WTC11 (cell line): ENCODE measurements around the gene CD9. TPM values are rescaled to one million over a fixed set of nuclear protein-coding genes. Genes with fewer than 3 reads are reported as not detected.
A peak's percentile ranks its signal among the peaks of the same experiment; 100 is the strongest.

Experiments used
- ATAC-seq: fragments of 200-7000 bp; cut with Tn5 transposase; 2 replicates; pipeline ENCODE4 v1.10.0; 2021; ENCODE audit warnings: mild to moderate bottlenecking, moderate library complexity
- CTCF ChIA-PET: fragments of 300-600 bp; sonication (Branson Sonifier 250); formaldehyde crosslinking; loops from one replicate; lab custom pipeline; 2021; ENCODE audit warnings: antibody characterized with exemption; lab: Charles Lee
- POLR2A ChIA-PET: fragments of 350-600 bp; sonication (Branson Sonifier 250); formaldehyde crosslinking; loops from one replicate; lab custom pipeline; 2021; ENCODE audit warnings: antibody characterized with exemption; lab: Charles Lee
- DNase-seq: peaks from one replicate; pipeline ENCODE4 v3.0.0; 2021; ENCODE audit warnings: low spot score
- H3K27ac Mint-ChIP-seq: 2 replicates; pipeline ENCODE4 v1.8.0; 2021; ENCODE audit warnings: mixed read lengths
- H3K27me3 Mint-ChIP-seq: 2 replicates; pipeline ENCODE4 v1.8.0; 2021; ENCODE audit warnings: low read depth, mild to moderate bottlenecking, moderate library complexity, mixed read lengths
- H3K36me3 Mint-ChIP-seq: 2 replicates; pipeline ENCODE4 v1.8.0; 2021; ENCODE audit warnings: mixed read lengths
- H3K4me1 Mint-ChIP-seq: 2 replicates; pipeline ENCODE4 v1.8.0; 2022; ENCODE audit warnings: mixed read lengths
- H3K4me3 Mint-ChIP-seq: 2 replicates; pipeline ENCODE4 v1.8.0; 2021; ENCODE audit warnings: mild to moderate bottlenecking, moderate library complexity, mixed read lengths
- H3K9me3 Mint-ChIP-seq: 2 replicates; pipeline ENCODE4 v1.8.0; 2021; ENCODE audit warnings: mixed read lengths
- GABPB1 ChIP-seq: sonication (generic); formaldehyde crosslinking; IDR thresholded peaks from 2 replicates; pipeline ENCODE4 v1.8.1; 2023; ENCODE audit warnings: mild to moderate bottlenecking, missing genetic modification reagents
- IRF2 ChIP-seq: sonication (generic); formaldehyde crosslinking; IDR thresholded peaks from 2 replicates; pipeline ENCODE4 v1.8.0; 2022; ENCODE audit warnings: low read depth, missing genetic modification reagents, borderline replicate concordance
- NFATC4 ChIP-seq: fragments of 250-450 bp; sonication (Bioruptor Pico); IDR thresholded peaks from 2 replicates; pipeline ENCODE4 v1.9.0; 2021; ENCODE audit warnings: mild to moderate bottlenecking
- ZNF232 ChIP-seq: sonication (generic); formaldehyde crosslinking; IDR thresholded peaks from 2 replicates; pipeline ENCODE4 v1.8.0; 2022; ENCODE audit warnings: mild to moderate bottlenecking, missing genetic modification reagents
- ZNF317 ChIP-seq: sonication (generic); formaldehyde crosslinking; IDR thresholded peaks from 2 replicates; pipeline ENCODE4 v1.8.1; 2023; ENCODE audit warnings: low read depth, mild to moderate bottlenecking, moderate library complexity, missing genetic modification reagents, borderline replicate concordance
- ZNF425 ChIP-seq: fragments of 250-450 bp; sonication (Bioruptor Pico); conservative IDR thresholded peaks from 2 replicates; pipeline ENCODE4 v1.9.0; 2021; ENCODE audit warnings: mild to moderate bottlenecking
- total RNA-seq: library from RNA; stranded (reverse); gene quantifications from 3 replicates; pipeline ENCODE4 v1.2.3, GENCODE V29; 2021
- TF ChIP-seq, protein P1 (sequence below): fragments of 250-450 bp; sonication (Bioruptor Pico); IDR thresholded peaks from 2 replicates; pipeline ENCODE4 v1.9.0; 2021; ENCODE audit warnings: moderate library complexity, mild to moderate bottlenecking, inconsistent platforms, borderline replicate concordance
- TF ChIP-seq, protein P2 (sequence below): sonication (generic); formaldehyde crosslinking; IDR thresholded peaks from 2 replicates; pipeline ENCODE4 v1.8.1; 2022; ENCODE audit warnings: low read depth, missing genetic modification reagents, borderline replicate concordance

The CD9 gene
- total RNA-seq, 1 experiment from 2014 or later: 260 TPM

GRCh38 chr12:6229224-6230218 is 29.3 kb downstream of the CD9 start (continued):
- TF ChIP-seq, protein P1, sequence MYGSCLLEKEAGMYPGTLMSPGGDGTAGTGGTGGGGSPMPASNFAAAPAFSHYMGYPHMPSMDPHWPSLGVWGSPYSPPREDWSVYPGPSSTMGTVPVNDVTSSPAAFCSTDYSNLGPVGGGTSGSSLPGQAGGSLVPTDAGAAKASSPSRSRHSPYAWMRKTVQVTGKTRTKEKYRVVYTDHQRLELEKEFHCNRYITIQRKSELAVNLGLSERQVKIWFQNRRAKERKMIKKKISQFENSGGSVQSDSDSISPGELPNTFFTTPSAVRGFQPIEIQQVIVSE (CRISPR knock-in tag): no peak
- TF ChIP-seq IRF2 (CRISPR knock-in tag): no peak
- TF ChIP-seq, all 79 proteins: peak for 0

- Mint-ChIP-seq H3K4me1 (peaks cover 39% of the 10 kb centered on the region), H3K9me3 (no peaks in the 10 kb centered on the region), H3K27ac (peak overlapping the region; percentile 92), H3K4me3 (no peak overlapping the region), H3K36me3 (peaks cover 63% of the 10 kb centered on the region), H3K27me3 (no peaks in the 10 kb centered on the region)
- no peak for TF ChIP-seq NFATC4
- peak; percentile 80 for TF ChIP-seq GABPB1
- ChIA-PET CTCF (interaction anchor here (0.5 to 5.7 kb wide), 8 partner anchors 15 to 172 kb away, joined by 3 to 36 read pairs (median 4); no protein-coding TSS in a partner anchor), POLR2A (interaction anchor here (1.0 kb wide), 1 partner anchor 15 kb away, joined by 3 read pairs; no protein-coding TSS in a partner anchor)
- no peak for DNase-seq
- ATAC-seq: no peak
Measured at GRCh38 chr12:6230321-6231110, 30.3 kb downstream of the CD9 start.

GRCh38 chr12:6231359-6232268 is 31.4 kb downstream of the CD9 start:
- ChIA-PET POLR2A (no interaction called here), CTCF (interaction anchor here (1.4 to 5.7 kb wide), 3 partner anchors 36 to 48 kb away, joined by 6 to 36 read pairs (median 10); no protein-coding TSS in a partner anchor)
- Mint-ChIP-seq H3K4me3 (no peak overlapping the region), H3K27ac (peak overlapping the region; percentile 31), H3K9me3 (no peaks in the 10 kb centered on the region), H3K36me3 (peaks cover 63% of the 10 kb centered on the region), H3K4me1 (peaks cover 39% of the 10 kb centered on the region), H3K27me3 (no peaks in the 10 kb centered on the region)
- TF ChIP-seq ZNF425 (CRISPR knock-in tag): no peak
- TF ChIP-seq ZNF317 (CRISPR knock-in tag): no peak
- TF ChIP-seq ZNF232 (CRISPR knock-in tag): no peak
- TF ChIP-seq, protein P2, sequence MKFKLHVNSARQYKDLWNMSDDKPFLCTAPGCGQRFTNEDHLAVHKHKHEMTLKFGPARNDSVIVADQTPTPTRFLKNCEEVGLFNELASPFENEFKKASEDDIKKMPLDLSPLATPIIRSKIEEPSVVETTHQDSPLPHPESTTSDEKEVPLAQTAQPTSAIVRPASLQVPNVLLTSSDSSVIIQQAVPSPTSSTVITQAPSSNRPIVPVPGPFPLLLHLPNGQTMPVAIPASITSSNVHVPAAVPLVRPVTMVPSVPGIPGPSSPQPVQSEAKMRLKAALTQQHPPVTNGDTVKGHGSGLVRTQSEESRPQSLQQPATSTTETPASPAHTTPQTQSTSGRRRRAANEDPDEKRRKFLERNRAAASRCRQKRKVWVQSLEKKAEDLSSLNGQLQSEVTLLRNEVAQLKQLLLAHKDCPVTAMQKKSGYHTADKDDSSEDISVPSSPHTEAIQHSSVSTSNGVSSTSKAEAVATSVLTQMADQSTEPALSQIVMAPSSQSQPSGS (CRISPR knock-in tag): no peak
- DNase-seq (no peak), ATAC-seq (no peak)
